ENCODE data around the gene ALG11.
"Not testable (repeated sequence)": the region's sequence is repeated elsewhere in the genome, so short reads cannot be mapped to it uniquely, and the experiment has no call there.

Gene ALG11

DNA sequence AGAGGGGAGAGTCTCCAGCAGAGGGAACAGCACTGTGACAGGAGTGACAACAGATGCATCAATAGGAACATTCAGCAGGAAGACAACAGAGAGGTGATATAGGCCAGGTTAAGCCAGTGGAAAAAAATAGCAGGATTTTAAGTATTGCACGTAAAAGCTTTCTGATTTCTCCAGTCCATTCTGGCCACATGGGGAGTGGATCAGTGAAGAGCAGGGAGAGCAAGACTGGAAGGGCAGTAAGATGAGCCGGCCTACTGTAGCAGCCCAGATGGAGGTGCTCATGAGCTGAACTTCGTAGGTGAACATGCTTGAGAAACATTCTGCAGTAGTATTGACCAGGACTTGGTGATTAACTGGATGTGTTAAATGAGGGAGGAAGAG is 14.0 kb downstream of the ALG11 start:
- DNase-seq (ENCODE audit: low read depth in 2 of 3, low spot score in 2 of 3), result no peak

DNA sequence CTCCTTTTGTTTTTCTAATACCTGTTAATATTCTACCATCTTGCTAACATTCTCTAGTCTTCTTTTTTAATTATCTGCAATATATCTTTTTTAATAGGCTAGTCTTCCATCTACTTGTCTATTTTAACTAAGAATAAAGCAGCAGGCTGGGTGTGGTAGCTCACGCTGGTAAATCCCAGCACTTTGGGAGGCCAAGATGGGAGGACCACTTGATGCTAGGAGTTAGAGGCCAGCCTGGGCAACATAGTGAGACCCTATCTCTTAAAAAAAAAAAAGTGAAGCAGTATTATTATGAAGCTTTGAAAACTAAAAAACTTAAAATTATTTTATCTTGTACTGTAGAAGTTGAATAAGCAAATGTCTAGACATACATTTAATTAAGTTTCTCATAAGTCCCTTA is 15.6 kb downstream of the ALG11 start:
- DNase-seq (ENCODE audit: low read depth in 2 of 3, low spot score in 2 of 3), result no peak

DNA sequence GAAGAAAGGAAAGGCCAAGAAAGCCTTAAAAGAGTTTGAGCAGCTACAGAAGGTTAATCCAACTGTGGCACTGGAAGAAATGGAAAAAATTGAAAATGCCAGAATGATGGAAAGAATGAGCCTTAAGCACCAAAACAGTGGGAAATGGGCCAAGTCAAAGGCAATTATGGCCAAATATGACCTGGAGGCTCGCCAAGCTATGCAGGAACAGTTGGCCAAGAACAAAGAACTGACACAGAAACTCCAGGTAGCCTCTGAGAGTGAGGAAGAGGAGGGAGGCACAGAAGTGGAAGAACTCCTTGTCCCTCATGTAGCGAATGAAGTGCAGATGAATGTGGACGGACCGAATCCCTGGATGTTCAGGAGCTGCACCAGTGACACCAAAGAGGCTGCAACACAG is 17.4 kb downstream of the ALG11 start:
- DNase-seq (ENCODE audit: low read depth in 2 of 3, low spot score in 2 of 3), result no peak

DNA sequence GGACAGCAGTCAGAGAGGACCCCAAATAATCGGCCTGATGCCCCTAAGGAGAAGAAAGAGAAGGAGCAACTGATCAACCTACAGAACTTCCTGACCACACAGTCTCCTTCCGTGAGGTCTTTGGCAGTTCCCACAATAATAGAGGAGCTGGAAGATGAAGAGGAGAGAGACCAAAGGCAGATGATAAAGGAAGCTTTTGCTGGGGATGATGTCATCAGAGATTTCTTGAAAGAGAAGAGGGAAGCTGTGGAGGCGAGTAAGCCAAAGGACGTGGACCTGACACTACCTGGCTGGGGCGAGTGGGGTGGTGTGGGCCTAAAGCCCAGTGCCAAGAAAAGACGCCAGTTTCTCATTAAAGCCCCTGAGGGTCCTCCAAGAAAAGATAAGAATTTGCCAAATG is 18.2 kb downstream of the ALG11 start:
- DNase-seq (ENCODE audit: low read depth in 2 of 3, low spot score in 2 of 3), result not testable (repeated sequence)

DNA sequence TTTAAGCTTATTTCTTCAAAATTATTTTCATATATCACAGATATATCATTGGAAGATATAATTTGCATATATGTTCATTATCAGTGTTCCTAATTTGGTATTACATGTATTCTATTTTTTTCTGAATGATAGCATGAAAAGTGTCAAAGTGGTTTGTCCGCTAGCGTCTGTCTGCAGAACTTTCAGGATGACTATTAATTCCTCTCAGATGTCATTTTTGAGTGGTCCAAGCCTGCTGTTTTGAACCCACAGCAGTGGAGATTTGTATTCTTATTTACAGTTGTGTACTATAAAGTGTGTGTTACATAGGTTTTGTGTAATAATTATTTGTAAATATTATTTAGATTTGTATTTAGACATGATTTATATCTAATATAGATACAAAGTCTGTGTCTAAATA is 20.8 kb downstream of the ALG11 start:
- DNase-seq (ENCODE audit: low read depth in 2 of 3, low spot score in 2 of 3), result no peak

DNA sequence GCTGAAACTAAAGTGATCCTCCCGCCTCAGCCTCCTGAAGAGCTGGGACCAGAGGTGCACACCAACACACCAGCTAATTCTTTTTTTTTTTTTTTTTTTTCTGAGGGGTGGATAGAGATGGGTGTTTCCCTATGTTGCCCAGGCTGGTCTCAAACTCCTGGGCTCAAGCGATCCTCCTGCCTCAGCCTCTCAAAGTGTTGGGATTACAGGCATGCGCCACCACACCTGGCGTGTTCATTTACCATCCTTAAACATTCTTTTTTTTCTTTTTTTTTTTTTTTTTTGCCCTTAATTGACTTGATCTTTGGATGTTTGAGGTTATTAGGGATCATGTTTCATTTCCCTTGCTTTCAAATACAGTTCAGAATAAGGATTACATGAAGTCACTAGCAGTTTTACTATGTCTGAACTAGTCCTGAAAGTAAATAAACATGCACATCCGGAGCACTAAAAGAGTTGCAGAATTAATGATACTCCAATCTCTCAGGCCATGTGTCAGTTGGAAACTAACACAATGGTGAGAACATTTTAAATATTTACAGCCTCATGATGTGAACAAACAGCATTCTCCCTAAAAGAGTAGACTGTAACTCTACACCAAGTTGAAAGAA is 22.5 kb downstream of the ALG11 start:
- DNase-seq (ENCODE audit: low read depth in 2 of 3, low spot score in 2 of 3), result no peak

DNA sequence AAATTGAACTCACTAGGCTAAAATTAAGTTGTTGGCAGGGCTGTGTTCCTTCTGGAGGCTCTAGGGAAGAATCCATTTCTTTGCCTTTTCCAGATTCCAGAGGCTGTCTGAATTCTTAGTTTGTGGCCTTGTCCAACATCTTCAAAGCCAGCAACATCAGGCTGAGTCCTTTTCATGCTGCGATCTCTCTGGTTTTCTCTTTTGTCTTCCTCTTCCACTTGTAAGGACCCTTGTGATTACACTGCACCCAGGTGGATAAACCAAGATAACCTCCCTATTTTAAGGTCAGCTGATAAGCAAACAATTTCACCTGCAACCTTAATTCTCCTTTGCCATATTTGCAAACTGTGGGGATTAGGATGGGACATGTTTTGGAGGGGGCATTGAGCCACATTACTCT is 23.8 kb downstream of the ALG11 start:
- no peak for DNase-seq (ENCODE audit: low read depth in 2 of 3, low spot score in 2 of 3)

DNA sequence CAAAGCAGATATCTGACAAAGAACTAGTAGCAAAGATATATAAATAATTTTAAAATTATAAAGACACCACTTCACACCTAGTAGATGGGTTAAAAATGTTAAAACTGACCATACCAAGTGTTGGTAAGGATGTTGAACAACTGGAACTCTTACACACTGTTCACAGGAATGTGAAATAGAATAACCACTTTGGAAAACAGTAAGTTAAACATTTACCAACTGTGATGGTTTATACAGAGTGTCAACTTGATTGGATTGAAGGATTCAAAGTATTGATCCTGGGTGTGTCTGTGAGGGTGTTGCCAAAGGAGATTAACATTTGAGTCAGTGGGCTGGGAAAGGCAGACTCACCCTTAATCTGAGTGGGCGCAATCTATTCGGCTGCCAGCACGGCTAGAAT is 31.5 kb downstream of the ALG11 start:
- DNase-seq (ENCODE audit: low read depth in 2 of 3, low spot score in 2 of 3), result no peak

DNA sequence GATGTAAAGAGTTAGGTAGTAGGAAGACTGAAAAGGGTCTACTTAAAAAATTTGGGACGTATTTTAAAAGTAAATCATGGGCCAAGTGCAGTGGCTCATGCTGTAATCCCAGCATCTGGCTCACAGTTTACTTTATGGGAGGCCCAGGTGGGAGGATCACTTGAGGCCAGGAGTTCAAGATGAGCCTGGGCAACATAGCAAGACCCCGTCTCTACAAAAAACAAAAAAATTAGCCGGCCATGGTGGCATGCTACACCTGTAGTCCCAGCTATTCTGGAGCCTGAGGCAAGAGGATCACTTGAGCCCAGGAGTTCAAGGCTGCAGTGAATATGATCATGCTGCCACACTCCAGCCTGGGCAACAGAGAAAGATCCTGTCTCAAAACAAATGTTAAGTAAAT is 35.3 kb downstream of the ALG11 start:
- no peak for DNase-seq (ENCODE audit: low read depth in 2 of 3, low spot score in 2 of 3)

DNA sequence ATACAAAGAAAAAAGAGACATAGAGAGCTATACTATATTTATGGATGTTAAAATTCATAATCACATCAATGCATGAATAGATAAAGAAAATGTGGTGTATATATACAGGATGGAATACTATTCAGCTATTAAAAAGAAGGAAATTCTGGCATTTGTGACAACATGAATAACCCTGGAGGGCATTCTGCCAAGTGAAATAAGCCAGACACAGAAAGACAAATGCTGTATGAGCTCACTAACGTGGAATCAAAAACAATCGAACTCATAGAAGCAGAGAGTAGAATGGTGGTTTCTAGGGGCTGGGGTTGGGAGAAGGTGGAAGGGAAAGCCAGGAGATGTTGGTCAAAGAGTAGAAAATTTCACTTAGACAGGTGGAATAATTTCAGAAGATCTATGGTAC is 36.3 kb downstream of the ALG11 start:
- no peak for DNase-seq (ENCODE audit: low read depth in 2 of 3, low spot score in 2 of 3)

DNA sequence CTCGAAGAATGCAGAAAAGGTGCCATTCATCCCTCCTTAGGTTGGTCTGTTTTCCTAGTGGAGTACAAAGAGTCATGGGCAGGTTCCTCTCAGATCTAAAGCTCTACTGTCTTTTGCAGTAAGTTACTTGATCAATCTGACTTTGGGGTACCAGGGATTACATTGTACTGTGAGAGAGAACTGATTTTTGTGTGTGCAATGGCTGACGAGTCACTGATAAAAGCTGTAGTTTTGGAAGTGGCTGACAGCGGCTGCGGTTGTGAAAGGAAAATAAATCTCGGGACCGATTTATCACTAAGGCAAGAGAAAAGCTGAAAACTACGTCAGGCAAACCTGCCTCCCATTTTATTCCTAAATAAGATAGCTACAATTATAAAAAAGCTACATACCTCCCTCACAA is 39.2 kb downstream of the ALG11 start:
- no peak for DNase-seq (ENCODE audit: low read depth in 2 of 3, low spot score in 2 of 3)

DNA sequence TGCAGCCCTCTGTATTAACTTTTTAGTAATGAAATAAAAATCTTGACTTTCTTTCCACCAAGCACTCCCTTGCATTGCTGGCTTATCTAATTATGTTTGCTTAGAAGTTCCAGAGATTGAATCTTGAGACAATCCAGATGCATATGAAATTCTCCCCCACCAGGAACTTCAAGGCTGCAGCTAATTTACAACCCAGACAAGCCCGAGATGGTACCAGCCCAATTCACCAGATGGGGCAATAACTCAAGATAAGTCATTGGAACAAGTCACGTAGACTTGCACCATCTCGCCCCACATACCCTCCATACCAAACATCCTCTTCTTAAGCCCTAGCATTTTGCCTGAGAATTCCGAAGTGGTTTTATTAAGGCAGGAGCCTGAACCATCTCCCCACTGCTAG is 41.3 kb downstream of the ALG11 start:
- no peak for DNase-seq (ENCODE audit: low read depth in 2 of 3, low spot score in 2 of 3)

DNA sequence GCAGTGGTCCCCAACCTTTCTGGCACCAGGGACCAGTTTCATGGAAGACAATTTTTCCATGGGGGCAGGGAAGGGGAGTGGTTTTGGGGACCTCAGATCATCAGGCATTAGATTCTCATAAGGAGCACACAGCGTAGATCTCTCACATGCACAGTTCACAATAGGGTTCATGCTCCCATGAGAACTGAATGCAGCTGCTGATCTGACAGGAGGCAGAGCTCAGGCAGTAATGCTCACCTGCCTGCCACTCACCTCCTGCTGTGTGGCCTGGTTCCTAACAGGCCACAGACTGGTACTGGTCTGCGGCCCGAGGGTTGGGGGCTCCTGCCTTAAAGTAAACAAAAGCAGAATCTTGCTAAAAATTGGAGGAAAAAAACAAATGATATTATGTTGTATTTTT is 48.9 kb downstream of the ALG11 start:
- DNase-seq (ENCODE audit: low read depth in 2 of 3, low spot score in 2 of 3), result not testable (repeated sequence)

DNA sequence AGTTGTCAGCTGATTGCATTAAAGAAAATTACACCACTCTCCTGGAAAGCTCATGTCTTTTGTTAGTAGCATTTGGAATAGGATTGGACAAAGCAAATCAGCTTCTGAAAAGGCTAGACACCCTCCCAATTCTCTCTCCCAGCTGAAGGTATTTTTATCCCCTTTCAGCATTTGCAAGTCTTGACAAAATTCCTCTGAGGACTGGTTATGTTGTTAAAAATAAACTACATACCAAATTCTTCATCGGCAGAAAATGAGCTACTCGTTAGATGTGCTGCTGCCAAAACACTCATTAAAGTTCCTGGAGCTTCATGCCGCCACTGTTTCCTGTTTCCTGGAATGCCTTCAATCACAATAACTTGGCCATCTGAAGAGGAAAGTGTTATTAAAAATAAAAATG is 49.4 kb downstream of the ALG11 start:
- DNase-seq (ENCODE audit: low read depth in 2 of 3, low spot score in 2 of 3), result no peak

DNA sequence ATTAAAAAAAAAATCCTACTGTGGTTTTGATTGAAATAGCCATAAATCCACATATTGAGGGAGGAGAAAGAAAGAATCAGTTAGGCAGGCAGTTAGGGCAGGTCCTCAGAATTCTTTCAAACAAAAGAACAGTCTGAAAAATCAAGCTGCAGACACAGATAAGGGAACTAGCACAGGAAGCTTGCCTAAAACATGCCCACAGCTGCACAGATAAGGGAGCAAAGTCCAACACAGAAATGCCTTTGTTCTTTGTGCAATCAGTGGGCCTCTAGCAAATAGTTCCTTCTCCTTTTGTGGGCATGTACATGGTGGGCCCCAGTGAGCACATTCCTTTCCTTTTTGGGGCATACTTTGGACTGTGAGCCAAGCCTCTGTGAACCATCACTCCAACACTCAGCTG is 55.0 kb downstream of the ALG11 start:
- DNase-seq (ENCODE audit: low read depth in 2 of 3, low spot score in 2 of 3), result no peak

DNA sequence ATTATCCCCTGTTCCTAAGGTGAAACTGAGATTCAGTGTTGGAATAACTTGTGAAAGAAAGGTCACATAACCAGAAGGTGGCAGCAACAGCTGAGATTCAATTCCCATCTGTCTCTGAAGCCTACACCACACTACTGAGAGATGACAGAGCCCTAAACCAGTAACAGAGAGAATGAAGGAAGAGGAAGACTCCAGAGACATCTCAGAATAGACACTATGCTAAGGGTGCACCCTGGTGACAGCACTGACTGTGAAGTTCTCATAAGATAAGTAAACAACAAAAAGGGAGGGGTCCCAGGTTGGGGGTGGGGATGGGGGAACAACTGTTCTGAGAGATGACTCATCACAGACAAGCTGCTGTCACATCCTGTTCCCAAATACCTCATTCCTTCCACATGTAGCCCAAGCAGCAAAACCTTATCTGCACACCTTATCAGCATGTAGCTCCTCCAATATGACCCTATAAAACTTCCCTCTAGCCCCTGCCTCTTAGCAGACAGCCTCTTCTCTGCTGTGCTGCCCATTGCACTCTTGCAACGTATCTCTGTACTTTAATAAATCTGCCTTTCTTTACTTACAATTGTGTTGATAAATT is 58.8 kb downstream of the ALG11 start:
- no peak for DNase-seq (ENCODE audit: low read depth in 2 of 3, low spot score in 2 of 3)
